HepG2 (cell line): ENCODE results near the gene PROC. TPM values are rescaled to one million over a fixed set of nuclear protein-coding genes. Genes with fewer than 3 reads are reported as not detected.

Experiments used
- ATF7-NPFF ChIP-seq: sonication (generic); formaldehyde crosslinking; IDR thresholded peaks from 2 replicates; pipeline ENCODE4 v1.8.1; 2023; ENCODE audit warnings: mild to moderate bottlenecking, low read depth, missing genetic modification reagents, moderate library complexity
- DMAP1 ChIP-seq: IDR thresholded peaks from 2 replicates; pipeline ENCODE4 v1.6.1; 2016
- DR1 ChIP-seq: sonication (generic); formaldehyde crosslinking; IDR thresholded peaks from 2 replicates; pipeline ENCODE4 v1.8.0; 2021; ENCODE audit warnings: mild to moderate bottlenecking, missing genetic modification reagents, inconsistent platforms
- ESRRA ChIP-seq: sonication (generic); formaldehyde crosslinking; IDR thresholded peaks from 2 replicates; pipeline ENCODE4 v1.5.1; 2020; ENCODE audit warnings: mild to moderate bottlenecking, low read depth, missing genetic modification reagents
- GPBP1L1 ChIP-seq: sonication (generic); formaldehyde crosslinking; IDR thresholded peaks from 2 replicates; pipeline ENCODE4 v1.5.0; 2020; ENCODE audit warnings: mild to moderate bottlenecking, missing genetic modification reagents
- MEIS1 ChIP-seq: sonication (generic); formaldehyde crosslinking; IDR thresholded peaks from 2 replicates; pipeline ENCODE4 v1.9.0; 2021; ENCODE audit warnings: mild to moderate bottlenecking, missing genetic modification reagents, moderate library complexity, borderline replicate concordance
- MEIS2 ChIP-seq: sonication (generic); formaldehyde crosslinking; IDR thresholded peaks from 2 replicates; pipeline ENCODE4 v1.9.0; 2021; ENCODE audit warnings: mild to moderate bottlenecking, missing genetic modification reagents
- MTA1 ChIP-seq: sonication (generic); formaldehyde crosslinking; IDR thresholded peaks from 2 replicates; pipeline ENCODE4 v1.4.0; 2020; ENCODE audit warnings: missing genetic modification reagents, mild to moderate bottlenecking, borderline replicate concordance
- NFRKB ChIP-seq: fragments of 450-650 bp; IDR thresholded peaks from 2 replicates; pipeline ENCODE4 v1.6.1; 2017
- NRL ChIP-seq: sonication (generic); formaldehyde crosslinking; IDR thresholded peaks from 2 replicates; pipeline ENCODE4 v1.5.0; 2020; ENCODE audit warnings: missing genetic modification reagents, mild to moderate bottlenecking, moderate library complexity, borderline replicate concordance
- PCBP2 ChIP-seq: fragments of 200-400 bp; formaldehyde crosslinking; optimal IDR thresholded peaks from 2 replicates; pipeline ENCODE3; 2018; ENCODE audit warnings: low read length, low read depth; ENCODE audit not compliant: poor library complexity, severe bottlenecking
- SIN3A ChIP-seq: IDR thresholded peaks from 2 replicates; pipeline ENCODE4 v1.6.1; 2011; ENCODE audit warnings: low read depth, mild to moderate bottlenecking, control low read depth, low read length, borderline replicate concordance
- SMAD3 ChIP-seq: sonication (generic); formaldehyde crosslinking; IDR thresholded peaks from 2 replicates; pipeline ENCODE4 v1.4.0; 2020; ENCODE audit warnings: missing genetic modification reagents
- SMYD3 ChIP-seq: sonication (generic); formaldehyde crosslinking; IDR thresholded peaks from 2 replicates; pipeline ENCODE4 v1.8.1; 2023; ENCODE audit warnings: mild to moderate bottlenecking, missing genetic modification reagents
- SOX6 ChIP-seq, 2 experiments: fragments of 450-650 bp in 1 of 2; sonication (generic) in 1 of 2; formaldehyde crosslinking in 1 of 2; IDR thresholded peaks; 2 replicates each; pipeline versions ENCODE4 v1.4.0 to v1.6.1; 2017 to 2020; ENCODE audit warnings: antibody characterized with exemption in 1 of 2, mild to moderate bottlenecking in 1 of 2, missing genetic modification reagents in 1 of 2
- XBP1 ChIP-seq: sonication (generic); formaldehyde crosslinking; IDR thresholded peaks from 2 replicates; pipeline ENCODE4 v1.5.0; 2020; ENCODE audit warnings: missing genetic modification reagents
- YY1 ChIP-seq: IDR thresholded peaks from 2 replicates; pipeline ENCODE4 v1.6.1; 2011; ENCODE audit warnings: low read length, low read depth, moderate library complexity, mild to moderate bottlenecking; ENCODE audit not compliant: insufficient read depth, insufficient replicate concordance
- ZBTB7B ChIP-seq: sonication (generic); formaldehyde crosslinking; IDR thresholded peaks from 2 replicates; pipeline ENCODE4 v1.4.0; 2020; ENCODE audit warnings: missing genetic modification reagents
- ZFX ChIP-seq: sonication (generic); formaldehyde crosslinking; IDR thresholded peaks from 2 replicates; pipeline ENCODE4 v1.4.0; 2020; ENCODE audit warnings: mild to moderate bottlenecking, low read depth, missing genetic modification reagents, moderate library complexity
- ZNF136 ChIP-seq: sonication (generic); formaldehyde crosslinking; IDR thresholded peaks from 2 replicates; pipeline ENCODE4 v1.8.1; 2022; ENCODE audit warnings: low read depth, mild to moderate bottlenecking, moderate library complexity, missing genetic modification reagents
- ZNF234 ChIP-seq: sonication (generic); formaldehyde crosslinking; conservative IDR thresholded peaks from 2 replicates; pipeline ENCODE4 v1.5.1; 2020; ENCODE audit warnings: mild to moderate bottlenecking, missing genetic modification reagents
- ZNF598 ChIP-seq: sonication (generic); formaldehyde crosslinking; IDR thresholded peaks from 2 replicates; pipeline ENCODE4 v1.5.1; 2020; ENCODE audit warnings: mild to moderate bottlenecking, missing genetic modification reagents, borderline replicate concordance
- ZNF766 ChIP-seq: sonication (generic); formaldehyde crosslinking; IDR thresholded peaks from 2 replicates; pipeline ENCODE4 v1.5.0; 2020; ENCODE audit warnings: missing genetic modification reagents, borderline replicate concordance
- ZNF883 ChIP-seq: sonication (generic); formaldehyde crosslinking; IDR thresholded peaks from 2 replicates; pipeline ENCODE4 v1.5.1; 2020; ENCODE audit warnings: mild to moderate bottlenecking, missing genetic modification reagents; ENCODE audit errors: not compliant biosample characterization
- ZSCAN21 ChIP-seq: sonication (generic); formaldehyde crosslinking; IDR thresholded peaks from 2 replicates; pipeline ENCODE4 v1.8.0; 2022; ENCODE audit warnings: mild to moderate bottlenecking, missing genetic modification reagents, moderate library complexity, borderline replicate concordance
- polyA plus RNA-seq, 8 experiments: library from polyadenylated mRNA; depleted of rRNA in 3 of 8; stranded (reverse) in 7 of 8; unstranded in 1 of 8; fragments of >200 nt; fragmentation: Illumina TruSeq in 4 of 8; extraction: Trizol in 4 of 8; gene quantifications; 2 replicates each; pipeline versions ENCODE4 v1.2.1 to v1.2.3, GENCODE V29; 2011 to 2016; ENCODE audit warnings: low read depth in 4 of 8, missing spikeins in 1 of 8, mixed read lengths in 1 of 8; ENCODE audit not compliant: insufficient read depth in 1 of 8
- total RNA-seq, 5 experiments: library from RNA; depleted of rRNA; stranded (reverse); fragments of >200 nt; fragmentation: Illumina TruSeq; extraction: Trizol; gene quantifications; 2 replicates each; pipeline ENCODE4 v1.2.3, GENCODE V29; 2016; ENCODE audit warnings: low read depth in 1 of 5
- TF ChIP-seq, protein P1 (sequence below): sonication (generic); formaldehyde crosslinking; IDR thresholded peaks from 2 replicates; pipeline ENCODE4 v1.4.0; 2020; ENCODE audit warnings: mild to moderate bottlenecking, missing genetic modification reagents
- TF ChIP-seq, protein P2 (sequence below): sonication (generic); formaldehyde crosslinking; IDR thresholded peaks from 2 replicates; pipeline ENCODE4 v1.5.1; 2020; ENCODE audit warnings: mild to moderate bottlenecking, moderate library complexity, missing genetic modification reagents

PROC gene
- total and polyA plus RNA-seq, 2 of the 13 experiments (the other 11 are each of a cell fraction or from before 2014, with no cell fraction given), result 134 to 185 TPM

- TF ChIP-seq MEIS1 (CRISPR knock-in tag) (peak; percentile 94), GPBP1L1 (CRISPR knock-in tag) (no peak), ZNF136 (CRISPR knock-in tag) (peak; percentile 92), ZSCAN21 (CRISPR knock-in tag) (0 out of 2 replicates have a peak, but pooled peaks have one; percentile 45), NFRKB (no peak), SOX6 (IDR thresholded peaks at IDR 0.05) (no peak), SOX6 (CRISPR knock-in tag; IDR thresholded peaks at IDR 0.05) (peak; percentile 62), ZNF883 (CRISPR knock-in tag) (peak; percentile 66), XBP1 (CRISPR knock-in tag) (no peak), ZNF598 (CRISPR knock-in tag) (peak; percentile 95; the same call in 1 of the 2 replicates), ZFX (CRISPR knock-in tag) (0 out of 2 replicates have a peak, but pooled peaks have one; percentile 33), SMYD3 (CRISPR knock-in tag) (no peak), DMAP1 (CRISPR knock-in tag) (peak; percentile 68; the same call in 1 of the 2 replicates), NRL (CRISPR knock-in tag) (no peak), MEIS2 (CRISPR knock-in tag) (peak; percentile 92; the same call in 1 of the 2 replicates), ATF7-NPFF (CRISPR knock-in tag) (no peak), ZNF234 (CRISPR knock-in tag) (no peak), MTA1 (peak; percentile 44; the same call in 1 of the 2 replicates), ESRRA (CRISPR knock-in tag) (no peak; the same call in 1 of the 2 replicates), DR1 (no peak), SMAD3 (CRISPR knock-in tag) (no peak; the same call in 1 of the 2 replicates), SIN3A (no peak; the same call in 1 of the 2 replicates), PCBP2 (no peak), ZBTB7B (CRISPR knock-in tag) (peak; percentile 58; the same call in 1 of the 2 replicates), YY1 (peak; percentile 68), ZNF766 (no peak)
- TF ChIP-seq, protein P1, sequence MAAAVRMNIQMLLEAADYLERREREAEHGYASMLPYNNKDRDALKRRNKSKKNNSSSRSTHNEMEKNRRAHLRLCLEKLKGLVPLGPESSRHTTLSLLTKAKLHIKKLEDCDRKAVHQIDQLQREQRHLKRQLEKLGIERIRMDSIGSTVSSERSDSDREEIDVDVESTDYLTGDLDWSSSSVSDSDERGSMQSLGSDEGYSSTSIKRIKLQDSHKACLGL (CRISPR knock-in tag), result peak; percentile 41; the same call in 1 of the 2 replicates
- TF ChIP-seq, protein P2, sequence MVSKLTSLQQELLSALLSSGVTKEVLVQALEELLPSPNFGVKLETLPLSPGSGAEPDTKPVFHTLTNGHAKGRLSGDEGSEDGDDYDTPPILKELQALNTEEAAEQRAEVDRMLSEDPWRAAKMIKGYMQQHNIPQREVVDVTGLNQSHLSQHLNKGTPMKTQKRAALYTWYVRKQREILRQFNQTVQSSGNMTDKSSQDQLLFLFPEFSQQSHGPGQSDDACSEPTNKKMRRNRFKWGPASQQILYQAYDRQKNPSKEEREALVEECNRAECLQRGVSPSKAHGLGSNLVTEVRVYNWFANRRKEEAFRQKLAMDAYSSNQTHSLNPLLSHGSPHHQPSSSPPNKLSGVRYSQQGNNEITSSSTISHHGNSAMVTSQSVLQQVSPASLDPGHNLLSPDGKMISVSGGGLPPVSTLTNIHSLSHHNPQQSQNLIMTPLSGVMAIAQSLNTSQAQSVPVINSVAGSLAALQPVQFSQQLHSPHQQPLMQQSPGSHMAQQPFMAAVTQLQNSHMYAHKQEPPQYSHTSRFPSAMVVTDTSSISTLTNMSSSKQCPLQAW (CRISPR knock-in tag), result peak; percentile 88
These were observed 35.4 kb downstream of the PROC start (continued) for GRCh38 chr2:127453392-127454171.
